Glomerular visceral epithelial cell (primary cell): ENCODE measurements around the gene SLC16A7.
"Not testable (repeated sequence)": the region's sequence is repeated elsewhere in the genome, so short reads cannot be mapped to it uniquely, and the experiment has no call there.

Source experiments
- DNase-seq: peaks from one replicate; pipeline ENCODE4 v3.0.0-alpha.2; 2016; ENCODE audit errors: extremely low spot score

The SLC16A7 gene

DNA sequence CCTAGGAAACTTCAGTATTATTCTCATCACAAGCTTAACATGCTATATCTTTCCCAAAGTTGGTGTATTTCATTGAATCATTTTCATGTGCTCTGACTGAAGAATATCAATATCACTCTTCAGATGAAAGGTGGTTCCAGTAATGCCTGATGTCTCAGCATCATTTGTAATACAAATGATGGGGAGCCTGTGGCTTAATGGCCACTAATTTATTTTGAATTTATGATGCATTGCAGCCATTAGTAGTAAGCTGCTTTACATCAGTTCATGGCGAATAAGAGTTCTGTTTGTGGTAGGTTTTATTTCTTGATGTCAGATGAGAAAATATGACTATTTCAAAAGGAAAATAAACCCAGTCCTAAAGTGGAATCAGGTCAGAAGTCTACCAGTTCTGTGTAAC, 139.4 kb downstream of the SLC16A7 start:
- DNase-seq, result no peak

- no peak for DNase-seq
Measured at GRCh38 chr12:59736359-59736758, 140.5 kb downstream of the SLC16A7 start.

- peak; percentile 1 for DNase-seq
Measured at GRCh38 chr12:59736786-59737185, 141.0 kb downstream of the SLC16A7 start.

DNA sequence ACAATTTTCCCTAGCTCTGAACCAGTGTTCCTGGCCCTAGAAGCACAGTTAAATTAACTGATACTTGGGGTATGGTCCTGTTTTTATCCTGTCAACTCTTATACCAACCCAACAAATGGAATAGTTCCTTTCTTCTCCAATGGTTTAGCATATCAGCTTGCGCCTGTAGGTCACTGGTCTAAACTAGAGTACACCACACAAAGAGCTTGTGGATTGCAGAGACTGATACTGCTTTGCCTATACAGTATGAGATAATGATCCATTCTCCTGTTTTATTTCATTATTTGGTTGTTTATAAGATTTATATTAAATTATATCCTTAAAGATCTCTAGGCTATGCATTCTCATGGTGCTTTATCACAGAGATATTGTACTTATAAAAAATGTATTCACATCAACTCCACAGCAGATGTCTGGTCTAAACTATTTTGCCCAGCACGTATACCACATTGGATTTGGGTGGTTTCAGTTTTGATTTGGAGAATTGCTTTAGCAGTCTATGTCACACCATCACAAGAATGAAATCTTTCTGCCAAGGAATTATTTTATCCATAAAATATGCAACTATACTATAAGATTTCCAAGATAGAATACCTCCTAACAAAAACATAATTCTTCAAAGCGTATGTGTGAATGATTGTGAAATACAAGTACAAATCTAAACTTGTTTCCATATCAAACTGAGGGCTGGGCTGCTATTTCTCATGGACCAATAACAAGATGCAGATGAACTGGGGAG, 142.1 kb downstream of the SLC16A7 start:
- no peak for DNase-seq

- peak; percentile 1 for DNase-seq
Measured at GRCh38 chr12:59742841-59743240, 147.0 kb downstream of the SLC16A7 start.

- no peak for DNase-seq
Measured at GRCh38 chr12:59744564-59744963, 148.7 kb downstream of the SLC16A7 start.

GRCh38 chr12:59751091-59751490, 155.3 kb downstream of the SLC16A7 start:
- not testable (repeated sequence) for DNase-seq

DNA sequence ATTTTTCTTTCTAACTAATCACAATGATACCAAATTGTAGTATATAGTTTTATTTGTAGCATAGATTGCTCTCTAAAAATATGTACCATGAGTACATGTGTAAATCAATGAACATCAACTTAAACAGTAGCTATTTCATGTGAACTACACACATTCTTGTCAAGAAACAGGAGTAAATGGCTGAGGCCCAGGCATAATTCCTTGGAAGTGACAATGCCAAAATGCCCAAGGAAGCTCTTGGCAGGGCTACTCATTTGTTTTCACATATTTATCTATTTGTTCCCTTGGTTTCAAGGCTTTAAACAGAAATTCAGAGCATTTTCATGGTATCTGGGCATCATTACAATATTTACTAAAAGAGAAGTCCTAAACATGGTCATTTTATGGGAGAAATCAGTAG, 165.7 kb downstream of the SLC16A7 start:
- no peak for DNase-seq

DNA sequence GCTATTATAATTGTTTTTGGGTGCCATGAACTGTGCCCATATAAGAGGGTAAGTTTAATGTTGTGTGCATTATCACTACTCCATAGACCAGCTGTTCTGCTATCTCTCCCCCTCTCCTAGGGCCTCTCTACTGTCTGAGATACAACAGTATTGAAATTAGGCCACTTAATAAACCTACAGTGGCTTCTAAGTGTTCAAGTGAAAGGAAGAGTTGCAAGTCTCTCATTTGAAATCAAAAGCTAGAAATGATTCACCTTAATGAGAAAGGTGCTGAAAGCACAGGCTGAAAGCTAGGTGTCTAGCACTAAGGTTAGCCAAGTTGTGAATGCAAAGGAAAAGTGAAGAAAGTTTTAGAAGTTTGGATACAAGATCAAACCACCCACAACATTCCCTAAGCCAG, 168.0 kb downstream of the SLC16A7 start:
- no peak for DNase-seq

DNA sequence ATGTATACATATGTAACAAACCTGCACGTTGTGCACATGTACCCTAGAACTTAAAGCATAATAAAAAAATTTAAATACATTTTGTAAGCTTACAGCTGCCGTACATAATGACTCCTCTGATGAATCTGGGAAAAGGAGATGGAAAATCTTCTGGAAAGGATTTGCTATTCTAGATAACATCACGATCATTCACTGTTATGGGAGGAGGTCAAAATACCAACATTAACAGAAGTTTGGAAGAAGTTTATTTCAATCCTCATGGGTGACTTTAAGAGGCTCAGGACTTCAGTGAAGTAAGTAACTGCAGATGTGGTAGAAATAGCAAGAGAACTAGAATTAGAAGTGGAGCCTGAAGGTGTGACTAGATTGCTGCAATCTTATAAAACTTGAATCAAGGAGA, 172.2 kb downstream of the SLC16A7 start:
- DNase-seq, result no peak

DNA sequence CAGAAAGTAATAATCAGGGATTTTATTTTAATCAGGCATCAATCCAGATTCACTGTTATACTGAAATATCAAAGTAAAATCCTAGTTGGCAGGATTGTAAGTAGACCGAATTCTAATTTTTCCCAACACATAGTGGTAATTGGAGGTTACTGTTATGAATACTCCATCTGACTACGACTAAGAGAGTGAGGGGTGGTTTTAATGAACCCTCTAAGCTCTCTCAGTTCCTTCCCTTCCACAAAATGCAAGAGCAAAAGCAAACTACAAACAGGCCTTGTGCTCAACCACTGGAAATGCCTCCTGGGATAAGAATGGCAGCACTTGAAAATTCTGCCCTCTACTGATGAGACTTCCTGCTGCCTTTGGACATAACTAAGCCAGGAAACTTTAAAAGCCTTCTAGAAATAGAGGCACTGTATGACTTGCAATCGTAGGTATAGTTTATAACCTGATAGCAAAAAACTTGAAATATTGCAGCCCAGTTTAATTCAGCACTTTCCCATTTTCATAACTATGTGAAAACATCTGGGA, 184.8 kb downstream of the SLC16A7 start:
- DNase-seq, result peak; percentile 2

DNA sequence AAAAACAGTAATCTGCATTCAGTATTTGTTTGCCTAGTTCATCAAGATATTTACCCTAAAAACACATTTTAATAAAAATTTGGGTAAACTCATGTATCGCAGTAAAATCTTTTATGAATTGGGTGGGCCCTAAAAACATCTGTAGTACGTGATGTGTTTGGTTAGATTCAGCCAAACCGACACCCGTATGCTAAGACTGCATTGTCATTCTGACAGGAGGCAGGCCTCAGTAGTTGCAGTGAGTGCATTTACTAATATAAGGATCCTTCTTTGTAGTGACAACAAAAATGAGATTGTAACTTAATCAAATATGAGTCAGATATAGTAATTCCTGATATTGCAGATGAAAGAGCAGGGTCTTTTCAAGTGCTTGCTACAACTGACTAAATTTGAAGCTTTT, 191.8 kb downstream of the SLC16A7 start:
- DNase-seq, result no peak

- DNase-seq, result no peak
Measured at GRCh38 chr12:59792647-59793046, 196.8 kb downstream of the SLC16A7 start.

DNA sequence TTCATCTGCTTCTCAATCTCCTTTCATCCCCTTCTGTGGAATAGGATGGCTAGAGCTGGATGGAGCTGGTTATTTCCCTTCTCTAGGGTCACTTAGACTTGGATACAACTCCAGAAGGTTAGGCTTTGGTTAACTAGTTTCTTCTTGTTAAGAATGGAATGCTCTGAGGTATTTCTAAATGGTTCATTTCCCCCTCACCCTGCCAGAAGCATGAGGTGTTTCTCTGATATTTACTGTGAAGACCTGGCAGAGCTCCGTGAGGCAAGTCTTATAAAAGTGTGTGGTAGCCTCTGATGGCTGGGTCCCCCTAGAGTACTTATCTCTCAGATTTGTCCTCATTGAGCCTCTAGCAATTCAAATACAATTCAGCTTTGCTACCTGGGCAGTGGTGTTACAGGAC, 207.9 kb downstream of the SLC16A7 start:
- peak; percentile 46 for DNase-seq

GRCh38 chr12:59808317-59808910, 212.6 kb downstream of the SLC16A7 start:
- peak; percentile 24 for DNase-seq

DNA sequence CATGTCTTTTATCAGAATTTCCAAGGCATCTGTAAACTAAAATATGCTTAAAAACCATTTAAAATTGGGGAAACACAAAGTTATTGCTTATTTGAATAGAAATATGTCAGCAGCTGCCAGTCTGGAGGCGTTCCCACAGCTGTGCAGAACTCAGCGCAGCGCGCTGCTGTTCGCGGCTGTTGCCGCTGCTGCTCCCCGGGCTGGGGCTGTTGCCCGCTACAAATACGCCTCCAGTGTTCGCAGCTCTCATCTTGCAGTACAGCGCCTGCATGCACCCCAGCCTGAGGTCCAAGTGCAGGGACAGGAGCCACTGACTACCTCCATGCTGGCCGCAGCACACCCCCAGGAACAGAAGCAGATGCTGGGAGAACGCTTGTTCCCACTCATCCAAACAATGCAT, 216.2 kb downstream of the SLC16A7 start:
- DNase-seq, result no peak

DNA sequence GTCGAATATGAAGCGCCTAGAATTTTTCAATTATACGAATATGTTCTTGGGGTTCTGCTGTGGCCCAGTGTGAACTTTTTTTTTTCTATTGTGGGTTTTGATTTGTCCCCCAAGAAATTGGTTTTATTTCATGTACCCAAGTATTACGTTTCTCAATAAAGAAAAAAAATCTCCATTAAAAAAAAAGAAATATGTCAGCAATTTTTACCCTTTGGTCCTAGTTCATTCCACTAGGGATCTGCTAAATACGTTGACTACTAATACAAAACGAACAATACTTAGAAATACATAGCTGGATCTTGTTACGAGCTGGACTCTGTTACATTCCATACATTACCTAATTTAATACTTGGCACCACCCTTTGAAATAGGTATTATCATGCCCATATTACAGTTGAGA, 216.9 kb downstream of the SLC16A7 start:
- no peak for DNase-seq

DNA sequence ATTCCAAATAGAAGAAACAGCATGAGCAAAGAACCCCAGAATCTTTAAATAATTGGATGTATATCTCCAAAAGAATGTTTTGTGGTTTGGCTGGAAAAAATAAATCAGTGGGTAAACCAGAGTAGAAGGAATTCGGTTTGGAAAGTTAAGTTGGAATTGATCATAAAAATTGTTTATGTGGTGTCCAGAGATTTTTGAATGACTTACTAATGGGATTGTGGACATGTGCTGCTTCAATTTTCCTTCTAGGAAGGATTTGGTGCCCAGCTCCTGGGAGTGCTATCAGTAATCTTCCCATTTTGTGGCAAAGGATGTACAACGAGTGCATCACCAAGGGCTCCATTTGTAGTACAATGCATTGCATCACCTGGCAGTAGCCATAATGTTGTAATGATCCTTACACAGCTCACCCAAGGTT, 224.8 kb downstream of the SLC16A7 start:
- no peak for DNase-seq

DNA sequence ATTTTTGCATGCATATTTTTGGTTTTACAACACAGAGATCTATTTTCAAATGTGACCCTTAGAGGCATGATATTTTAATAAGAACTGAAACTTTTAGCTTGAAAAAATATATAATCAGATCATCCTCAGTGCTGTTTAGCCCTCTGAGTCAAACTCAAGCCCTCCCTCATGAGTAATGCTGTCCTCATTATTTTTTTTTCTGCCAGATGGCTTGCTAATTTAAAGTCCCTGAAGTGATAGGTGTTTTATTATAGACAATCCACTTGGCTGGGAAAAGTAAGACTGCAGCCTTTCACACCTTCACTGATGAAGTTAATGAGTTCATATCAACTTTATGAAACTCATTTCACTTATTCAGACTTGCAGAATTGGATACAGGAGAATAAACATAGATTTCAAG, 227.7 kb downstream of the SLC16A7 start:
- DNase-seq, result no peak

- no peak for DNase-seq
Measured at GRCh38 chr12:59827767-59828166, 231.9 kb downstream of the SLC16A7 start.

- no peak for DNase-seq
Measured at GRCh38 chr12:59828521-59828920, 232.7 kb downstream of the SLC16A7 start.

GRCh38 chr12:59833408-59833807, 237.6 kb downstream of the SLC16A7 start:
- no peak for DNase-seq
